ENCODE data around the gene ZFYVE16.
"Not testable (repeated sequence)": the region's sequence is repeated elsewhere in the genome, so short reads cannot be mapped to it uniquely, and the experiment has no call there.

The ZFYVE16 gene

GRCh38 chr5:80487829-80488721 is 80.2 kb downstream of the ZFYVE16 start, which contains the start of gene FAM151B:
Gene FAM151B, plus strand, starts transcription at chr5:80488100. Its CDS starts 24 bp downstream, at chr5:80488124.
- peak; percentile 93 for DNase-seq (ENCODE audit: low spot score)

GRCh38 chr5:80491296-80491695 is 83.4 kb downstream of the ZFYVE16 start:
- no peak for DNase-seq (ENCODE audit: low spot score)

- DNase-seq (ENCODE audit: low spot score) = no peak
These were observed 84.9 kb downstream of the ZFYVE16 start for GRCh38 chr5:80492741-80493140.

- DNase-seq (ENCODE audit: low spot score) = not testable (repeated sequence)
These were observed 85.6 kb downstream of the ZFYVE16 start for GRCh38 chr5:80493443-80493842.

- DNase-seq (ENCODE audit: low spot score) = no peak
These were observed 88.0 kb downstream of the ZFYVE16 start for GRCh38 chr5:80495891-80496290.

GRCh38 chr5:80502800-80503199 is 94.9 kb downstream of the ZFYVE16 start:
- no peak for DNase-seq (ENCODE audit: low spot score)

- no peak for DNase-seq (ENCODE audit: low spot score)
These were observed 95.8 kb downstream of the ZFYVE16 start for GRCh38 chr5:80503641-80504040.

- no peak for DNase-seq (ENCODE audit: low spot score)
These were observed 97.0 kb downstream of the ZFYVE16 start for GRCh38 chr5:80504833-80505232.

GRCh38 chr5:80507663-80508062 is 99.8 kb downstream of the ZFYVE16 start:
- no peak for DNase-seq (ENCODE audit: low spot score)

- no peak for DNase-seq (ENCODE audit: low spot score)
These were observed 101.0 kb downstream of the ZFYVE16 start for GRCh38 chr5:80508844-80509243.

- DNase-seq (ENCODE audit: low spot score) = no peak
These were observed 101.5 kb downstream of the ZFYVE16 start for GRCh38 chr5:80509362-80509761.

GRCh38 chr5:80516826-80517225 is 109.0 kb downstream of the ZFYVE16 start:
- DNase-seq (ENCODE audit: low spot score) = peak; percentile 92

All from RKO (cell line).